HepG2 (cell line): ENCODE data around the gene MOK. TPM values are rescaled to one million over a fixed set of nuclear protein-coding genes. Genes with fewer than 3 reads are reported as not detected.

Experiments used
- ETV5 ChIP-seq: IDR thresholded peaks from 2 replicates; pipeline ENCODE4 v1.6.1; 2018; ENCODE audit warnings: missing biosample characterization, missing genetic modification reagents, inconsistent platforms, borderline replicate concordance
- FOXA1 ChIP-seq, 2 experiments: fragments of 450-650 bp in 1 of 2; sonication (generic) in 1 of 2; formaldehyde crosslinking in 1 of 2; IDR thresholded peaks; 2 replicates each; pipeline versions ENCODE4 v1.4.0 to v1.6.1; 2016 to 2020; ENCODE audit warnings: missing genetic modification reagents in 1 of 2
- FOXK1 ChIP-seq: sonication (generic); formaldehyde crosslinking; IDR thresholded peaks from 2 replicates; pipeline ENCODE4 v1.4.0; 2020; ENCODE audit warnings: low read depth, missing genetic modification reagents, borderline replicate concordance
- SIN3B ChIP-seq: fragments of 150-350 bp; IDR thresholded peaks from 2 replicates; pipeline ENCODE4 v1.6.1; 2014; ENCODE audit warnings: low read length
- SYNCRIP ChIP-seq: fragments of 200-400 bp; formaldehyde crosslinking; IDR thresholded peaks from 2 replicates; pipeline ENCODE4 v1.6.1; 2018; ENCODE audit warnings: mild to moderate bottlenecking, low read depth, low read length; ENCODE audit not compliant: insufficient read depth
- ZHX1 ChIP-seq: sonication (generic); formaldehyde crosslinking; IDR thresholded peaks from 2 replicates; pipeline ENCODE4 v1.8.1; 2022; ENCODE audit warnings: low read depth, mild to moderate bottlenecking, missing genetic modification reagents
- ZMAT3 ChIP-seq: sonication (generic); formaldehyde crosslinking; conservative IDR thresholded peaks from 2 replicates; pipeline ENCODE4 v1.7.0; 2021; ENCODE audit warnings: missing genetic modification reagents
- ZNF574 ChIP-seq: sonication (generic); formaldehyde crosslinking; IDR thresholded peaks from 2 replicates; pipeline ENCODE4 v1.4.0; 2020; ENCODE audit warnings: missing genetic modification reagents
- polyA plus RNA-seq, 8 experiments: library from polyadenylated mRNA; depleted of rRNA in 3 of 8; stranded (reverse) in 7 of 8; unstranded in 1 of 8; fragments of >200 nt; fragmentation: Illumina TruSeq in 4 of 8; extraction: Trizol in 4 of 8; gene quantifications; 2 replicates each; pipeline versions ENCODE4 v1.2.1 to v1.2.3, GENCODE V29; 2011 to 2016; ENCODE audit warnings: low read depth in 4 of 8, missing spikeins in 1 of 8, mixed read lengths in 1 of 8; ENCODE audit not compliant: insufficient read depth in 1 of 8
- total RNA-seq, 5 experiments: library from RNA; depleted of rRNA; stranded (reverse); fragments of >200 nt; fragmentation: Illumina TruSeq; extraction: Trizol; gene quantifications; 2 replicates each; pipeline ENCODE4 v1.2.3, GENCODE V29; 2016; ENCODE audit warnings: low read depth in 1 of 5
- TF ChIP-seq, protein P1 (sequence below): sonication (generic); formaldehyde crosslinking; IDR thresholded peaks from 2 replicates; pipeline ENCODE4 v1.5.0; 2020; ENCODE audit warnings: mild to moderate bottlenecking, missing genetic modification reagents
- TF ChIP-seq, protein P2 (sequence below): sonication (generic); formaldehyde crosslinking; IDR thresholded peaks from one replicate; pipeline ENCODE4 v1.5.1; 2020; ENCODE audit warnings: mild to moderate bottlenecking, missing genetic modification reagents; ENCODE audit errors: not compliant biosample characterization

The MOK gene
- total and polyA plus RNA-seq, 2 of the 13 experiments (the other 11 are each of a cell fraction or from before 2014, with no cell fraction given) = 15.3 to 16.9 TPM

DNA sequence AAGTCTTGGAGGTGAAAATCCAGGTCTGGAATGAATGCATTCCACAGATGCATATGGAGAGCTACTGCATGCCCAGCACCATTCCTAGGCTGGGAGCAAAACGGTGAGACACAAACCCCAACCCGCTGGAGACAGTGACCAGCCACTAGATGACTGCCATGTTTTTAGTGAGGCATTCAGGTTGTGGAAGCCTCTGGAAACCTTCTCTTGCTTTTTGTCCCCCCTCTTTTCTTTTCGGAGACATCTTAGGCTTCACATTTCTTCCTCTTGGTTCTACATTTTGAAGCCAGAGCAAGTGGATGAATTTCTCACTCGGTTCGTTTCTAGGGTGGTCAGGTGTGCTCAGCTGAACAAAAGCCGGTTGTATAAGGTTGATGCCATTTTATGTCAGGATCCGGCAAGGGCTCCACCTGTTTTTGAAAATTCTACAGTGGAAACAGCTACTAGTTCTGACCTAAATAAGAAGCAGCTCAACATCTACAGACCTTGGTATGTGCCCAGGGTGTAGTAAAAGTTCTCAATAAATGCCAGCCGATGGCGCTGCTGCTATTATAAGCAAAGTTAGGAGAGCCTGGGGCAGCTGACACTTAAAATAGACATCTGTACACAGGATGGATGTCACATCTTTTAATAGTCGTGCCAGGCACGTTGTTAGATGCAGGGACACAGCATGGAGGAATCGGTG, 12.7 kb upstream of the MOK start (continued):
- TF ChIP-seq, protein P1, sequence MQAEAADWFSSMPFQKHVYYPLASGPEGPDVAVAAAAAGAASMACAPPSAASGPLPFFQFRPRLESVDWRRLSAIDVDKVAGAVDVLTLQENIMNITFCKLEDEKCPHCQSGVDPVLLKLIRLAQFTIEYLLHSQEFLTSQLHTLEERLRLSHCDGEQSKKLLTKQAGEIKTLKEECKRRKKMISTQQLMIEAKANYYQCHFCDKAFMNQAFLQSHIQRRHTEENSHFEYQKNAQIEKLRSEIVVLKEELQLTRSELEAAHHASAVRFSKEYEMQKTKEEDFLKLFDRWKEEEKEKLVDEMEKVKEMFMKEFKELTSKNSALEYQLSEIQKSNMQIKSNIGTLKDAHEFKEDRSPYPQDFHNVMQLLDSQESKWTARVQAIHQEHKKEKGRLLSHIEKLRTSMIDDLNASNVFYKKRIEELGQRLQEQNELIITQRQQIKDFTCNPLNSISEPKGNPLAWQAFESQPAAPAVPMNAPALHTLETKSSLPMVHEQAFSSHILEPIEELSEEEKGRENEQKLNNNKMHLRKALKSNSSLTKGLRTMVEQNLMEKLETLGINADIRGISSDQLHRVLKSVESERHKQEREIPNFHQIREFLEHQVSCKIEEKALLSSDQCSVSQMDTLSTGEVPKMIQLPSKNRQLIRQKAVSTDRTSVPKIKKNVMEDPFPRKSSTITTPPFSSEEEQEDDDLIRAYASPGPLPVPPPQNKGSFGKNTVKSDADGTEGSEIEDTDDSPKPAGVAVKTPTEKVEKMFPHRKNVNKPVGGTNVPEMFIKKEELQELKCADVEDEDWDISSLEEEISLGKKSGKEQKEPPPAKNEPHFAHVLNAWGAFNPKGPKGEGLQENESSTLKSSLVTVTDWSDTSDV (CRISPR knock-in tag) = no peak
- TF ChIP-seq, protein P2, sequence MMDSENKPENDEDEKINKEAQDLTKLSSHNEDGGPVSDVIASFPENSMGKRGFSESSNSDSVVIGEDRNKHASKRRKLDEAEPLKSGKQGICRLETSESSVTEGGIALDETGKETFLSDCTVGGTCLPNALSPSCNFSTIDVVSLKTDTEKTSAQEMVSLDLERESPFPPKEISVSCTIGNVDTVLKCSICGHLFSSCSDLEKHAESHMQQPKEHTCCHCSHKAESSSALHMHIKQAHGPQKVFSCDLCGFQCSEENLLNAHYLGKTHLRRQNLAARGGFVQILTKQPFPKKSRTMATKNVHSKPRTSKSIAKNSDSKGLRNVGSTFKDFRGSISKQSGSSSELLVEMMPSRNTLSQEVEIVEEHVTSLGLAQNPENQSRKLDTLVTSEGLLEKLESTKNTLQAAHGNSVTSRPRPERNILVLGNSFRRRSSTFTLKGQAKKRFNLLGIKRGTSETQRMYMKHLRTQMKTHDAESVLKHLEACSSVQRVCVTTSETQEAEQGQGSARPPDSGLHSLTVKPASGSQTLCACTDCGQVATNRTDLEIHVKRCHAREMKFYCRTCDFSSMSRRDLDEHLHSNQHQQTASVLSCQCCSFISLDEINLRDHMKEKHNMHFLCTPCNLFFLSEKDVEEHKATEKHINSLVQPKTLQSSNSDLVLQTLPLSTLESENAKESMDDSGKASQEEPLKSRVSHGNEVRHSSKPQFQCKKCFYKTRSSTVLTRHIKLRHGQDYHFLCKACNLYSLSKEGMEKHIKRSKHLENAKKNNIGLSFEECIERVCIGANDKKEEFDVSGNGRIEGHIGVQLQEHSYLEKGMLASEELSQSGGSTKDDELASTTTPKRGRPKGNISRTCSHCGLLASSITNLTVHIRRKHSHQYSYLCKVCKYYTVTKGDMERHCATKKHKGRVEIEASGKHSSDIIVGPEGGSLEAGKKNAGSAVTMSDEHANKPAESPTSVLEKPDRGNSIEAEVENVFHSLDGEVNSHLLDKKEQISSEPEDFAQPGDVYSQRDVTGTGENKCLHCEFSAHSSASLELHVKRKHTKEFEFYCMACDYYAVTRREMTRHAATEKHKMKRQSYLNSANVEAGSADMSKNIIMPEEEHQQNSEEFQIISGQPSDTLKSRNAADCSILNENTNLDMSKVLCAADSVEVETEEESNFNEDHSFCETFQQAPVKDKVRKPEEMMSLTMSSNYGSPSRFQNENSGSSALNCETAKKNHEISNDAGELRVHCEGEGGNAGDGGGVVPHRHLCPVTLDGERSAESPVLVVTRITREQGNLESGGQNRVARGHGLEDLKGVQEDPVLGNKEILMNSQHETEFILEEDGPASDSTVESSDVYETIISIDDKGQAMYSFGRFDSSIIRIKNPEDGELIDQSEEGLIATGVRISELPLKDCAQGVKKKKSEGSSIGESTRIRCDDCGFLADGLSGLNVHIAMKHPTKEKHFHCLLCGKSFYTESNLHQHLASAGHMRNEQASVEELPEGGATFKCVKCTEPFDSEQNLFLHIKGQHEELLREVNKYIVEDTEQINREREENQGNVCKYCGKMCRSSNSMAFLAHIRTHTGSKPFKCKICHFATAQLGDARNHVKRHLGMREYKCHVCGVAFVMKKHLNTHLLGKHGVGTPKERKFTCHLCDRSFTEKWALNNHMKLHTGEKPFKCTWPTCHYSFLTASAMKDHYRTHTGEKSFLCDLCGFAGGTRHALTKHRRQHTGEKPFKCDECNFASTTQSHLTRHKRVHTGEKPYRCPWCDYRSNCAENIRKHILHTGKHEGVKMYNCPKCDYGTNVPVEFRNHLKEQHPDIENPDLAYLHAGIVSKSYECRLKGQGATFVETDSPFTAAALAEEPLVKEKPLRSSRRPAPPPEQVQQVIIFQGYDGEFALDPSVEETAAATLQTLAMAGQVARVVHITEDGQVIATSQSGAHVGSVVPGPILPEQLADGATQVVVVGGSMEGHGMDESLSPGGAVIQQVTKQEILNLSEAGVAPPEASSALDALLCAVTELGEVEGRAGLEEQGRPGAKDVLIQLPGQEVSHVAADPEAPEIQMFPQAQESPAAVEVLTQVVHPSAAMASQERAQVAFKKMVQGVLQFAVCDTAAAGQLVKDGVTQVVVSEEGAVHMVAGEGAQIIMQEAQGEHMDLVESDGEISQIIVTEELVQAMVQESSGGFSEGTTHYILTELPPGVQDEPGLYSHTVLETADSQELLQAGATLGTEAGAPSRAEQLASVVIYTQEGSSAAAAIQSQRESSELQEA = no peak
- TF ChIP-seq ZHX1 (CRISPR knock-in tag) (0 out of 2 replicates have a peak, but pooled peaks have one; percentile 44), ZMAT3 (CRISPR knock-in tag) (0 out of 2 replicates have a peak, but pooled peaks have one; percentile 24), FOXK1 (no peak), ETV5 (CRISPR knock-in tag) (no peak), FOXA1 (IDR thresholded peaks at IDR 0.05) (no peak), FOXA1 (CRISPR knock-in tag; IDR thresholded peaks at IDR 0.05) (peak; percentile 59), SIN3B (0 out of 2 replicates have a peak, but pooled peaks have one; percentile 6), SYNCRIP (no peak), ZNF574 (CRISPR knock-in tag) (0 out of 2 replicates have a peak, but pooled peaks have one; percentile 6)
